ENCODE measurements around the gene MPP4. TPM values are rescaled to one million over a fixed set of nuclear protein-coding genes. Genes with fewer than 3 reads are reported as not detected.
"Not testable (repeated sequence)": the region's sequence is repeated elsewhere in the genome, so short reads cannot be mapped to it uniquely, and the experiment has no call there.

The MPP4 gene
- total RNA-seq, 1 donor, result under 0.01 TPM

- Histone ChIP-seq H3K4me1 (ENCODE audit: insufficient read depth, low read length) (no peaks in the 10 kb centered on the region), H3K9me3 (ENCODE audit: low read depth, low read length) (no peaks in the 10 kb centered on the region), H3K27me3 (ENCODE audit: insufficient read depth, low read length) (no peaks in the 10 kb centered on the region), H3K4me3 (ENCODE audit: low read length) (no peak overlapping the region)
Measured at GRCh38 chr2:201696151-201696659, 2.2 kb downstream of the MPP4 start.

GRCh38 chr2:201685156-201685555, 13.3 kb downstream of the MPP4 start:
- Histone ChIP-seq H3K27me3 (ENCODE audit: insufficient read depth, low read length) (peaks cover 2% of the 10 kb centered on the region), H3K4me3 (ENCODE audit: low read length) (no peak overlapping the region), H3K4me1 (ENCODE audit: insufficient read depth, low read length) (no peaks in the 10 kb centered on the region), H3K9me3 (ENCODE audit: low read depth, low read length) (no peaks in the 10 kb centered on the region)

GRCh38 chr2:201680743-201681142, 17.7 kb downstream of the MPP4 start:
- H3K4me1 ChIP-seq (ENCODE audit: insufficient read depth, low read length), result no peaks in the 10 kb centered on the region
- no peak overlapping the region for H3K4me3 ChIP-seq (ENCODE audit: low read length)
- H3K9me3 ChIP-seq (ENCODE audit: low read depth, low read length), result no peaks in the 10 kb centered on the region
- H3K27me3 ChIP-seq (ENCODE audit: insufficient read depth, low read length), result no peaks in the 10 kb centered on the region

GRCh38 chr2:201678401-201678800, 20.0 kb downstream of the MPP4 start:
- Histone ChIP-seq H3K4me1 (ENCODE audit: insufficient read depth, low read length) (no peaks in the 10 kb centered on the region), H3K4me3 (ENCODE audit: low read length) (no peak overlapping the region), H3K27me3 (ENCODE audit: insufficient read depth, low read length) (no peaks in the 10 kb centered on the region), H3K9me3 (ENCODE audit: low read depth, low read length) (no peaks in the 10 kb centered on the region)

- no peak overlapping the region for H3K4me3 ChIP-seq (ENCODE audit: low read length)
- H3K27me3 ChIP-seq (ENCODE audit: insufficient read depth, low read length), result no peaks in the 10 kb centered on the region
- H3K9me3 ChIP-seq (ENCODE audit: low read depth, low read length), result no peaks in the 10 kb centered on the region
- no peaks in the 10 kb centered on the region for H3K4me1 ChIP-seq (ENCODE audit: insufficient read depth, low read length)
Measured at GRCh38 chr2:201675454-201675853, 23.0 kb downstream of the MPP4 start.

GRCh38 chr2:201674794-201675193, 23.6 kb downstream of the MPP4 start:
- Histone ChIP-seq H3K9me3 (ENCODE audit: low read depth, low read length) (no peaks in the 10 kb centered on the region), H3K27me3 (ENCODE audit: insufficient read depth, low read length) (no peaks in the 10 kb centered on the region), H3K4me1 (ENCODE audit: insufficient read depth, low read length) (no peaks in the 10 kb centered on the region), H3K4me3 (ENCODE audit: low read length) (no peak overlapping the region)

- Histone ChIP-seq H3K4me3 (ENCODE audit: low read length) (no peak overlapping the region), H3K27me3 (ENCODE audit: insufficient read depth, low read length) (no peaks in the 10 kb centered on the region), H3K9me3 (ENCODE audit: low read depth, low read length) (no peaks in the 10 kb centered on the region), H3K4me1 (ENCODE audit: insufficient read depth, low read length) (no peaks in the 10 kb centered on the region)
Measured at GRCh38 chr2:201674298-201674697, 24.1 kb downstream of the MPP4 start.

GRCh38 chr2:201673546-201673945, 24.9 kb downstream of the MPP4 start:
- Histone ChIP-seq H3K9me3 (ENCODE audit: low read depth, low read length) (no peaks in the 10 kb centered on the region), H3K4me3 (ENCODE audit: low read length) (no peak overlapping the region), H3K27me3 (ENCODE audit: insufficient read depth, low read length) (no peaks in the 10 kb centered on the region), H3K4me1 (ENCODE audit: insufficient read depth, low read length) (no peaks in the 10 kb centered on the region)

- H3K27me3 ChIP-seq (ENCODE audit: insufficient read depth, low read length); H3K4me3 ChIP-seq (ENCODE audit: low read length); H3K9me3 ChIP-seq (ENCODE audit: low read depth, low read length); H3K4me1 ChIP-seq (ENCODE audit: insufficient read depth, low read length): not testable (repeated sequence)
Measured at GRCh38 chr2:201671205-201671604, 27.2 kb downstream of the MPP4 start.

- H3K9me3 ChIP-seq (ENCODE audit: low read depth, low read length), result no peaks in the 10 kb centered on the region
- H3K4me3 ChIP-seq (ENCODE audit: low read length), result no peak overlapping the region
- no peaks in the 10 kb centered on the region for H3K27me3 ChIP-seq (ENCODE audit: insufficient read depth, low read length)
- H3K4me1 ChIP-seq (ENCODE audit: insufficient read depth, low read length), result no peaks in the 10 kb centered on the region
Measured at GRCh38 chr2:201669865-201670264, 28.6 kb downstream of the MPP4 start.

GRCh38 chr2:201668402-201668910, 30.0 kb downstream of the MPP4 start:
- Histone ChIP-seq H3K9me3 (ENCODE audit: low read depth, low read length) (no peaks in the 10 kb centered on the region), H3K4me3 (ENCODE audit: low read length) (no peak overlapping the region), H3K27me3 (ENCODE audit: insufficient read depth, low read length) (no peaks in the 10 kb centered on the region), H3K4me1 (ENCODE audit: insufficient read depth, low read length) (no peaks in the 10 kb centered on the region)

- Histone ChIP-seq H3K4me1 (ENCODE audit: insufficient read depth, low read length) (peaks cover 5% of the 10 kb centered on the region), H3K27me3 (ENCODE audit: insufficient read depth, low read length) (no peaks in the 10 kb centered on the region), H3K4me3 (ENCODE audit: low read length) (no peak overlapping the region), H3K9me3 (ENCODE audit: low read depth, low read length) (no peaks in the 10 kb centered on the region)
Measured at GRCh38 chr2:201664334-201664733, 34.1 kb downstream of the MPP4 start.

- Histone ChIP-seq H3K27me3 (ENCODE audit: insufficient read depth, low read length) (no peaks in the 10 kb centered on the region), H3K9me3 (ENCODE audit: low read depth, low read length) (no peaks in the 10 kb centered on the region), H3K4me1 (ENCODE audit: insufficient read depth, low read length) (peaks cover 5% of the 10 kb centered on the region), H3K4me3 (ENCODE audit: low read length) (no peak overlapping the region)
Measured at GRCh38 chr2:201661366-201661765, 37.1 kb downstream of the MPP4 start.

- Histone ChIP-seq H3K4me3 (ENCODE audit: low read length) (no peak overlapping the region), H3K4me1 (ENCODE audit: insufficient read depth, low read length) (peaks cover 5% of the 10 kb centered on the region), H3K9me3 (ENCODE audit: low read depth, low read length) (no peaks in the 10 kb centered on the region), H3K27me3 (ENCODE audit: insufficient read depth, low read length) (no peaks in the 10 kb centered on the region)
Measured at GRCh38 chr2:201660293-201660895, 38.0 kb downstream of the MPP4 start.

GRCh38 chr2:201656740-201657139, 41.7 kb downstream of the MPP4 start:
- peaks cover 2% of the 10 kb centered on the region for H3K27me3 ChIP-seq (ENCODE audit: insufficient read depth, low read length)
- peaks cover 5% of the 10 kb centered on the region for H3K4me1 ChIP-seq (ENCODE audit: insufficient read depth, low read length)
- no peaks in the 10 kb centered on the region for H3K9me3 ChIP-seq (ENCODE audit: low read depth, low read length)
- no peak overlapping the region for H3K4me3 ChIP-seq (ENCODE audit: low read length)

GRCh38 chr2:201656102-201656501, 42.3 kb downstream of the MPP4 start:
- no peak overlapping the region for H3K4me3 ChIP-seq (ENCODE audit: low read length)
- H3K9me3 ChIP-seq (ENCODE audit: low read depth, low read length), result no peaks in the 10 kb centered on the region
- H3K27me3 ChIP-seq (ENCODE audit: insufficient read depth, low read length), result peaks cover 2% of the 10 kb centered on the region
- H3K4me1 ChIP-seq (ENCODE audit: insufficient read depth, low read length), result peaks cover under 1% of the 10 kb centered on the region
